Endodermal cell (in vitro differentiated cells): ENCODE data around the gene MYO18B. TPM values are rescaled to one million over a fixed set of nuclear protein-coding genes. Genes with fewer than 3 reads are reported as not detected.

Source experiments
- DNase-seq: peaks from one replicate; pipeline ENCODE4 v3.0.0-alpha.2; 2017
- H3K27ac ChIP-seq: 2 replicates; pipeline ENCODE4 v1.5.1; 2013; ENCODE audit warnings: mild to moderate bottlenecking, low read depth, low read length, moderate library complexity
- H3K27me3 ChIP-seq: 2 replicates; pipeline ENCODE4 v1.6.1; 2013; ENCODE audit warnings: mild to moderate bottlenecking, low read length, moderate library complexity; ENCODE audit not compliant: insufficient read depth, control insufficient read depth, poor library complexity, severe bottlenecking
- H3K36me3 ChIP-seq: 2 replicates; pipeline ENCODE4 v1.7.0; 2013; ENCODE audit warnings: mild to moderate bottlenecking, low read length, moderate library complexity; ENCODE audit not compliant: control insufficient read depth, insufficient read depth
- H3K4me1 ChIP-seq: one replicate; pipeline ENCODE4 v1.7.0; 2013; ENCODE audit warnings: low read length; ENCODE audit not compliant: control insufficient read depth, insufficient read depth
- H3K4me3 ChIP-seq: 2 replicates; pipeline ENCODE4 v1.5.1; 2013; ENCODE audit warnings: mild to moderate bottlenecking, low read length, moderate library complexity
- H3K9ac ChIP-seq: 2 replicates; pipeline ENCODE4 v1.6.1; 2013; ENCODE audit warnings: mild to moderate bottlenecking, low read length, moderate library complexity; ENCODE audit not compliant: poor library complexity, severe bottlenecking; ENCODE audit errors: extremely low read depth
- H3K9me3 ChIP-seq: 2 replicates; pipeline ENCODE4 v1.6.1; 2013; ENCODE audit warnings: mild to moderate bottlenecking, low read length, moderate library complexity; ENCODE audit not compliant: control insufficient read depth
- H3K27ac Mint-ChIP-seq: 2 replicates; pipeline ENCODE4 v1.8.0; 2020; ENCODE audit warnings: mixed read lengths
- H3K27me3 Mint-ChIP-seq: 2 replicates; pipeline ENCODE4 v1.8.0; 2021; ENCODE audit warnings: mild to moderate bottlenecking, mixed read lengths; ENCODE audit not compliant: insufficient read depth
- H3K36me3 Mint-ChIP-seq: 2 replicates; pipeline ENCODE4 v1.8.0; 2020; ENCODE audit warnings: low read depth, mixed read lengths
- H3K4me1 Mint-ChIP-seq: 2 replicates; pipeline ENCODE4 v1.8.0; 2020; ENCODE audit warnings: mixed read lengths
- H3K4me3 Mint-ChIP-seq: 2 replicates; pipeline ENCODE4 v1.8.0; 2020; ENCODE audit warnings: mild to moderate bottlenecking, moderate library complexity, mixed read lengths
- H3K9me3 Mint-ChIP-seq: 2 replicates; pipeline ENCODE4 v1.8.0; 2020; ENCODE audit warnings: mild to moderate bottlenecking, mixed read lengths
- WGBS, 2 experiments: methylation state at CpG; one replicate each; pipeline versions ENCODE4 v1.1.5 to v1.1.7; 2013; ENCODE audit warnings: missing lambda C conversion rate in 2 of 2, mixed read lengths in 1 of 2; ENCODE audit not compliant: insufficient coverage in 1 of 2, insufficient read length in 1 of 2; 5-methylcytosine and 5-hydroxymethylcytosine counted together
- total RNA-seq, 2 donors: library from RNA; stranded (reverse); fragmentation: NEBNext Ultra II Directional in 1 of 2; extraction: Animal tissue kit (Norgen Biotek cat#: 25700) in 1 of 2; gene quantifications; 2 replicates in 1 of 2; 3 replicates in 1 of 2; pipeline ENCODE4 v1.2.1, GENCODE V29; 2021
- TF ChIP-seq, protein P1 (sequence below): fragments of 200-600 bp; sonication (generic); conservative IDR thresholded peaks from 2 replicates; pipeline ENCODE4 v1.5.0; 2021; ENCODE audit warnings: antibody characterized with exemption, mild to moderate bottlenecking

The MYO18B gene
- total RNA-seq, 2 donors from 2014 or later: 0.77 to 0.84 TPM

DNA sequence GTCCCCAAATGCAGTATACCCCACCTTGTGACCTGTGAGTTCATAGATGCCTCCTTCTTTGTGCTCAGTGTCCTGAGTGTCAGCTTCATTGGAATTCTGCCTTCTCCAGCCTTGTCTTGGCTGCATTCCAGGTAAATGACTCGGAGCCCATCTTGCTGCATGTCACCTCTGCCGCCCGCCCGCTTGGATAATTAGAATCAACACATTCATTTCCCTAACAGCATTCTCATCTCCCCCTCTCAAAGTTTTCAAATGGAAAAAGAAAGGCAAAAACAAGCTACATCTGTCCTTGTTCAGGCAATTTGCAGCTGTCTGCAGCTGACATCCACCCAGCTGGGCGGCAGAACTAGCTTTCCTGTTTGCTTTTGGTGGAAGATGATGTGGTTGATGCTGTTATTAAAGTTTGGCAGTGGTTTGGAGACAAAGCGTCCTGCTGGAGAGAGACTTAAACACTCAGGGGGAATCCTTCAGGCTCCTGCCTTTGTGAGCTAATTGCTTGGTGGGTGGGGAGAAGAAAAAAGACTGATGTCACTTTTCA, 228.5 kb downstream of the MYO18B start:
- Mint-ChIP-seq H3K36me3 (no peaks in the 10 kb centered on the region), H3K27me3 (no peaks in the 10 kb centered on the region), H3K4me3 (no peak overlapping the region), H3K27ac (no peak overlapping the region), H3K9me3 (peaks cover under 1% of the 10 kb centered on the region), H3K4me1 (peaks cover 20% of the 10 kb centered on the region)
- Histone ChIP-seq H3K9me3 (peaks cover under 1% of the 10 kb centered on the region), H3K36me3 (no peaks in the 10 kb centered on the region), H3K27ac (peak overlapping the region; percentile 66), H3K9ac (peak overlapping the region; percentile 38), H3K4me1 (peaks cover 12% of the 10 kb centered on the region), H3K27me3 (no peaks in the 10 kb centered on the region), H3K4me3 (no peak overlapping the region)
- TF ChIP-seq, protein P1, sequence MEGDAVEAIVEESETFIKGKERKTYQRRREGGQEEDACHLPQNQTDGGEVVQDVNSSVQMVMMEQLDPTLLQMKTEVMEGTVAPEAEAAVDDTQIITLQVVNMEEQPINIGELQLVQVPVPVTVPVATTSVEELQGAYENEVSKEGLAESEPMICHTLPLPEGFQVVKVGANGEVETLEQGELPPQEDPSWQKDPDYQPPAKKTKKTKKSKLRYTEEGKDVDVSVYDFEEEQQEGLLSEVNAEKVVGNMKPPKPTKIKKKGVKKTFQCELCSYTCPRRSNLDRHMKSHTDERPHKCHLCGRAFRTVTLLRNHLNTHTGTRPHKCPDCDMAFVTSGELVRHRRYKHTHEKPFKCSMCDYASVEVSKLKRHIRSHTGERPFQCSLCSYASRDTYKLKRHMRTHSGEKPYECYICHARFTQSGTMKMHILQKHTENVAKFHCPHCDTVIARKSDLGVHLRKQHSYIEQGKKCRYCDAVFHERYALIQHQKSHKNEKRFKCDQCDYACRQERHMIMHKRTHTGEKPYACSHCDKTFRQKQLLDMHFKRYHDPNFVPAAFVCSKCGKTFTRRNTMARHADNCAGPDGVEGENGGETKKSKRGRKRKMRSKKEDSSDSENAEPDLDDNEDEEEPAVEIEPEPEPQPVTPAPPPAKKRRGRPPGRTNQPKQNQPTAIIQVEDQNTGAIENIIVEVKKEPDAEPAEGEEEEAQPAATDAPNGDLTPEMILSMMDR: no peak
- WGBS, 2 experiments: 12 to 18% methylated on average over 6 of the region's 6 CpGs
- DNase-seq: peak; percentile 84

DNA sequence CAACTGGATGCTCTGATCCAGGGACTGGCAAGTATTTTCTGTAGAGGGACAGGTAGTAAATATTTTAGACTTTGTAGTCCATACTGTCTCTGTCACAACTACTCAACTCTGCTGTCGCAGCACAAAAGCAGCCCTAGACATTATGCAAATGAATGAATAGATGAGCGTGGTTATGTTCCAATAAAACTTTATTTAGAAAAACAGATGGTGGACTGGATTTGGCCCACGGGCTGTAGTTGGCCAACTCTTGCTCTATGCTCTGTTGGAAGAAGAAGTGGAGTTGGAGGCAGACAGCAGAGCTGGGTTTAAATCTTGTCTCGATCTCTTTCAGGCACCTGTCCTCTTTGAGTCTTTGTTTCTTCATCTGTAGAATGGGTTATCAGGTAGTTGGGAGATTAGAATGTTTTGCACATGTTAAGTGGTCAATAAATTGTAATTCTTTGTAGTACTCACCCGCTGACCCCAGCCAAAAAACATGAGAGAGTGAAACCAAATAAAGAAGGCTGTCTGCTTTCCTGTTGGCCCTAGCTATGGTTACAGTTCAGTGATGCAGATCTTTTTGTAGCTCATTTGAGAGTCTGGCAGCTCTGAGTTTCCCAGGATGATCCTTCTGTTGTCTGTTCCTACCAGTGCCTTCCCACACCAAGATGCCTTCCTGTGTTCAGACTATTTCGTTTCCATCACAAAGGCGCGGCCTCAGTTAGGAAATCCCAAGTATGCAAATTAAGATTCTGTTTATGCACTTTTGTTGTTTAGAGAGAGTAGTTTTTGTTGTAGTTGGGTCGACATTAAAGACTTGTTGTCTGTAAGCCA, 229.2 kb downstream of the MYO18B start:
- H3K27me3 ChIP-seq: no peaks in the 10 kb centered on the region
- Mint-ChIP-seq H3K36me3 (no peaks in the 10 kb centered on the region), H3K27me3 (no peaks in the 10 kb centered on the region), H3K27ac (no peak overlapping the region), H3K9me3 (no peaks in the 10 kb centered on the region), H3K4me1 (peaks cover 15% of the 10 kb centered on the region), H3K4me3 (no peak overlapping the region)
- H3K27ac ChIP-seq: peak overlapping the region; percentile 66
- no peaks in the 10 kb centered on the region for H3K36me3 ChIP-seq
- H3K4me3 ChIP-seq: no peak overlapping the region
- peaks cover 12% of the 10 kb centered on the region for H3K4me1 ChIP-seq
- DNase-seq: peak; percentile 87
- H3K9ac ChIP-seq: peak overlapping the region; percentile 38
- 22 to 61% methylated on average over 2 to 9 of the region's 9 CpGs for WGBS, 2 experiments
- TF ChIP-seq, protein P1: no peak
- H3K9me3 ChIP-seq: no peaks in the 10 kb centered on the region

DNA sequence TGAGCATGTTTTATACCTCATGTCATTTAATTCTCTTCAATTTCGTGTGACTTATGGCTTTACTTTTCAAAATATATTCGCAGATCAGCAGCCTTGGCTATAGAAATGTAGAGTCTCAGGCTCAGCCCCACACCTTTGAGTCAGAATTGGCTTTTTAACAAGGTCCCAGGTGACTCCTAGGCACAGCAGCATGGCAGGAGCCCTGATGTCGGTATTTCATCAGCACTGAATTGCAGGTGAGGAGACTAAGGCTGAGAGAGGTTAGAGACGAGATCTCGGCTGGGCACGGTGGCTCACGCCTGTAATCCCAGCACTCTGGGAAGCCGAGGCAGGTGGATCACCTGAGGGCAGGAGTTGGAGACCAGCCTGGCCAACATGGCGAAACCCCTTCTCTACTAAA, 230.4 kb downstream of the MYO18B start:
- Histone ChIP-seq H3K27me3 (no peaks in the 10 kb centered on the region), H3K9me3 (no peaks in the 10 kb centered on the region), H3K36me3 (no peaks in the 10 kb centered on the region), H3K4me1 (peaks cover 9% of the 10 kb centered on the region), H3K4me3 (no peak overlapping the region), H3K9ac (no peak overlapping the region), H3K27ac (no peak overlapping the region)
- Mint-ChIP-seq H3K27ac (no peak overlapping the region), H3K9me3 (no peaks in the 10 kb centered on the region), H3K27me3 (no peaks in the 10 kb centered on the region), H3K36me3 (no peaks in the 10 kb centered on the region), H3K4me3 (no peak overlapping the region), H3K4me1 (peaks cover 7% of the 10 kb centered on the region)
- peak; percentile 71 for DNase-seq
- 79 to 80% methylated on average over 8 of the region's 9 CpGs for WGBS, 2 experiments
- TF ChIP-seq, protein P1: no peak
